HL-60/S4 (cell line): ENCODE data around the gene MAP2K1.
"Not testable (repeated sequence)": the region's sequence is repeated elsewhere in the genome, so short reads cannot be mapped to it uniquely, and the experiment has no call there.

Experiments
- in situ Hi-C: fragments of 300-500 bp; cut with MboI; formaldehyde crosslinking; loops from 2 replicates; pipeline ENCODE4 v1.14.3; 2022; ENCODE audit warnings: low sequenced_read_pairs

MAP2K1 gene

GRCh38 chr15:66422347-66422746 is 35.6 kb downstream of the MAP2K1 start:
- in situ Hi-C loops = no loop called here

GRCh38 chr15:66423149-66423548 is 36.4 kb downstream of the MAP2K1 start:
- in situ Hi-C loops = no loop called here

GRCh38 chr15:66424963-66425612 is 38.4 kb downstream of the MAP2K1 start:
- in situ Hi-C loops = no loop called here

- in situ Hi-C loops = no loop called here
Observed at GRCh38 chr15:66425837-66426236, 39.1 kb downstream of the MAP2K1 start.

GRCh38 chr15:66429117-66429516 is 42.4 kb downstream of the MAP2K1 start:
- in situ Hi-C loops = no loop called here

- in situ Hi-C loops = no loop called here
Observed at GRCh38 chr15:66429546-66429945, 42.8 kb downstream of the MAP2K1 start.

GRCh38 chr15:66430627-66431255 is 44.0 kb downstream of the MAP2K1 start:
- in situ Hi-C loops = no loop called here

GRCh38 chr15:66433726-66434125 is 47.0 kb downstream of the MAP2K1 start:
- in situ Hi-C loops = no loop called here

GRCh38 chr15:66440501-66440900 is 53.8 kb downstream of the MAP2K1 start:
- in situ Hi-C loops = no loop called here

GRCh38 chr15:66452420-66452819 is 65.7 kb downstream of the MAP2K1 start:
- in situ Hi-C loops = no loop called here

- in situ Hi-C loops = no loop called here
Observed at GRCh38 chr15:66452971-66453580, 66.4 kb downstream of the MAP2K1 start.

- in situ Hi-C loops = no loop called here
Observed at GRCh38 chr15:66454143-66454542, 67.4 kb downstream of the MAP2K1 start.

GRCh38 chr15:66456211-66456610 is 69.5 kb downstream of the MAP2K1 start:
- in situ Hi-C loops = no loop called here

- in situ Hi-C loops = no loop called here
Observed at GRCh38 chr15:66459818-66460615, 73.3 kb downstream of the MAP2K1 start.

- in situ Hi-C loops = not testable (repeated sequence)
Observed at GRCh38 chr15:66461294-66461693, 74.6 kb downstream of the MAP2K1 start.

- in situ Hi-C loops = no loop called here
Observed at GRCh38 chr15:66461917-66462316, 75.2 kb downstream of the MAP2K1 start.

- in situ Hi-C loops = no loop called here
Observed at GRCh38 chr15:66462627-66463026, 75.9 kb downstream of the MAP2K1 start.

GRCh38 chr15:66465294-66465693 is 78.6 kb downstream of the MAP2K1 start:
- in situ Hi-C loops = not testable (repeated sequence)

- in situ Hi-C loops = not testable (repeated sequence)
Observed at GRCh38 chr15:66467162-66468040, 80.7 kb downstream of the MAP2K1 start.

GRCh38 chr15:66470825-66471224 is 84.1 kb downstream of the MAP2K1 start:
- in situ Hi-C loops = not testable (repeated sequence)
